Ishikawa (cell line): Measurements from ENCODE around the gene IL34.

Experiments used
- CEBPB ChIP-seq: IDR thresholded peaks from 2 replicates; pipeline ENCODE4 v1.6.1; 2012
- CREB1 ChIP-seq: IDR thresholded peaks from 2 replicates; pipeline ENCODE4 v1.6.1; 2012; ENCODE audit warnings: low read depth
- EGR1 ChIP-seq: IDR thresholded peaks from 2 replicates; pipeline ENCODE4 v1.6.1; 2012
- EP300 ChIP-seq: IDR thresholded peaks from 2 replicates; pipeline ENCODE4 v1.6.1; 2012; ENCODE audit warnings: borderline replicate concordance
- FOXM1 ChIP-seq: IDR thresholded peaks from 2 replicates; pipeline ENCODE4 v1.6.1; 2012; ENCODE audit warnings: low read depth, borderline replicate concordance
- NFIC ChIP-seq: IDR thresholded peaks from 2 replicates; pipeline ENCODE4 v1.6.1; 2012
- RAD21 ChIP-seq: IDR thresholded peaks from 2 replicates; pipeline ENCODE4 v1.6.1; 2012; ENCODE audit warnings: low read depth
- TAF1 ChIP-seq: IDR thresholded peaks from 2 replicates; pipeline ENCODE4 v1.6.1; 2012; ENCODE audit warnings: low read depth, mild to moderate bottlenecking
- TCF12 ChIP-seq: IDR thresholded peaks from 2 replicates; pipeline ENCODE4 v1.6.1; 2012; ENCODE audit warnings: low read depth
- TEAD4 ChIP-seq: IDR thresholded peaks from 2 replicates; pipeline ENCODE4 v1.6.1; 2012
- ZBTB7A ChIP-seq: IDR thresholded peaks from 2 replicates; pipeline ENCODE4 v1.6.1; 2012; ENCODE audit warnings: low read depth
- TF ChIP-seq, protein P1 (sequence below): IDR thresholded peaks from 2 replicates; pipeline ENCODE4 v1.6.1; 2012
- TF ChIP-seq, protein P2 (sequence below): IDR thresholded peaks from 2 replicates; pipeline ENCODE4 v1.6.1; 2012; ENCODE audit warnings: low read depth, mild to moderate bottlenecking
- TF ChIP-seq, protein P3 (sequence below): IDR thresholded peaks from 2 replicates; pipeline ENCODE4 v1.6.1; 2012

DNA sequence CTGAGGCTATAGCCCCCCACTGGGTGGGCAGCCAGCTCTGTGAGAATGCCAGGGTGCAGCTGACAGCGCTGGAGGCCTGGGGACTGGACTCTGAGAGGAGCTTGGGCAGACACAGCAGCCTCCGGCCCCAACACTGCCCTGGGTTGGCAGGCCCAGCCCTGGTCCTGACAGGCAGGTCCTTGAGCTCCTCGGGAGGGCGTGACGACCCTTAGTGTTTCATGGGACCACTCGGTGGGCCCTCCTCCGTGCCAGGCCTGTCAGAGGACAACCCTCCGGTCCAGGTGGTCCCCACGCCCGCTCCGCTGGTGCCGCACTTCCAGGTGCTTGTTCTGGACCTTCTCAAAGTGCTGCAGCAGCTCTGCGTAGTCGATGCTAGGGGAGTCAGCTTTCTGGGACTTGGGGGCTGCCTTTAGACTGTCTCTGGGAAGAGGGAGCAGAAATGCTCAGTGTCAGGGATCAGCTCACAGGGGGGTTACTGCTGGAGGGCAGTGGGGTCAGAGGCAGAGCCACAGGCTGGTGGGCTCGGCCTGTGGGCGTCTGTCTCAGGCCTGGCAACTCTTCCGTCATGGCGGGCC lies 41.4 kb downstream of the IL34 start:
- TF ChIP-seq ZBTB7A = no peak
- TF ChIP-seq, protein P1, sequence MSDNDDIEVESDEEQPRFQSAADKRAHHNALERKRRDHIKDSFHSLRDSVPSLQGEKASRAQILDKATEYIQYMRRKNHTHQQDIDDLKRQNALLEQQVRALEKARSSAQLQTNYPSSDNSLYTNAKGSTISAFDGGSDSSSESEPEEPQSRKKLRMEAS = no peak
- no peak for TF ChIP-seq CREB1
- TF ChIP-seq EP300 = no peak
- no peak for TF ChIP-seq NFIC
- no peak for TF ChIP-seq CEBPB
- no peak for TF ChIP-seq TEAD4
- no peak for TF ChIP-seq TCF12
- TF ChIP-seq, protein P2, sequence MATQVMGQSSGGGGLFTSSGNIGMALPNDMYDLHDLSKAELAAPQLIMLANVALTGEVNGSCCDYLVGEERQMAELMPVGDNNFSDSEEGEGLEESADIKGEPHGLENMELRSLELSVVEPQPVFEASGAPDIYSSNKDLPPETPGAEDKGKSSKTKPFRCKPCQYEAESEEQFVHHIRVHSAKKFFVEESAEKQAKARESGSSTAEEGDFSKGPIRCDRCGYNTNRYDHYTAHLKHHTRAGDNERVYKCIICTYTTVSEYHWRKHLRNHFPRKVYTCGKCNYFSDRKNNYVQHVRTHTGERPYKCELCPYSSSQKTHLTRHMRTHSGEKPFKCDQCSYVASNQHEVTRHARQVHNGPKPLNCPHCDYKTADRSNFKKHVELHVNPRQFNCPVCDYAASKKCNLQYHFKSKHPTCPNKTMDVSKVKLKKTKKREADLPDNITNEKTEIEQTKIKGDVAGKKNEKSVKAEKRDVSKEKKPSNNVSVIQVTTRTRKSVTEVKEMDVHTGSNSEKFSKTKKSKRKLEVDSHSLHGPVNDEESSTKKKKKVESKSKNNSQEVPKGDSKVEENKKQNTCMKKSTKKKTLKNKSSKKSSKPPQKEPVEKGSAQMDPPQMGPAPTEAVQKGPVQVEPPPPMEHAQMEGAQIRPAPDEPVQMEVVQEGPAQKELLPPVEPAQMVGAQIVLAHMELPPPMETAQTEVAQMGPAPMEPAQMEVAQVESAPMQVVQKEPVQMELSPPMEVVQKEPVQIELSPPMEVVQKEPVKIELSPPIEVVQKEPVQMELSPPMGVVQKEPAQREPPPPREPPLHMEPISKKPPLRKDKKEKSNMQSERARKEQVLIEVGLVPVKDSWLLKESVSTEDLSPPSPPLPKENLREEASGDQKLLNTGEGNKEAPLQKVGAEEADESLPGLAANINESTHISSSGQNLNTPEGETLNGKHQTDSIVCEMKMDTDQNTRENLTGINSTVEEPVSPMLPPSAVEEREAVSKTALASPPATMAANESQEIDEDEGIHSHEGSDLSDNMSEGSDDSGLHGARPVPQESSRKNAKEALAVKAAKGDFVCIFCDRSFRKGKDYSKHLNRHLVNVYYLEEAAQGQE = no peak
- TF ChIP-seq FOXM1 = no peak
- TF ChIP-seq, protein P3, sequence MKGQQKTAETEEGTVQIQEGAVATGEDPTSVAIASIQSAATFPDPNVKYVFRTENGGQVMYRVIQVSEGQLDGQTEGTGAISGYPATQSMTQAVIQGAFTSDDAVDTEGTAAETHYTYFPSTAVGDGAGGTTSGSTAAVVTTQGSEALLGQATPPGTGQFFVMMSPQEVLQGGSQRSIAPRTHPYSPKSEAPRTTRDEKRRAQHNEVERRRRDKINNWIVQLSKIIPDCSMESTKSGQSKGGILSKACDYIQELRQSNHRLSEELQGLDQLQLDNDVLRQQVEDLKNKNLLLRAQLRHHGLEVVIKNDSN = no peak
- no peak for TF ChIP-seq TAF1
- no peak for TF ChIP-seq RAD21
- no peak for TF ChIP-seq EGR1
